ENCODE measurements around the gene C16orf82. TPM values are rescaled to one million over a fixed set of nuclear protein-coding genes. Genes with fewer than 3 reads are reported as not detected.

The C16orf82 gene
- total and polyA plus RNA-seq, 2 donors from 2014 or later = not detected

DNA sequence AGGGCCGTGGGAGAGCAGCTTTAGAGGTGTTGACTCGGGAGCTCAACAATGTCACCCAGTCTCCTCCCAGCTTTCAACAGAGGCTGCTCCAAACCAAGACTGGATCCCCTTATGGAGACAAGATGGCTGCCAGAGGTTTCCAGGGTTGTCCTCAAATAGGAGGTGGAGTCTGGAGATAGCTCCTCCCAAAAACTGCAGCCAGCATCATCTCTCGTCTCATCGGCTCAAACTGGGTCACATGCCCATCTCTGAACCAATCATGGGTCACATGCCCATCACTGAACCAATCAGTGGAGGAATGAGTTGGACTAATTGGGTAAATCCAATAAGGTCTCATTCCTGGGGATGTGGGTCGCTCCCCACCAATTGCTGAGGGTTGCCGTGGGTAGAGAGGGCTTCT, 41.1 kb upstream of the C16orf82 start:
- Histone ChIP-seq H3K9me3 (ENCODE audit: control insufficient read depth in 2 of 3, insufficient read depth in 1 of 3, low read length in 3 of 3) (peaks cover 0 to 4% (median 0%) of the 10 kb centered on the region in 3 donors), H3K27me3 (ENCODE audit: control insufficient read depth, insufficient read depth, low read length) (no peaks in the 10 kb centered on the region), H3K27ac (ENCODE audit: low read depth in 2 of 2, low read length in 2 of 2) (no peak overlapping the region), H3K9ac (ENCODE audit: low read length in 3 of 3) (no peak overlapping the region), H3K36me3 (ENCODE audit: control insufficient read depth in 2 of 3, insufficient read depth in 3 of 3, low read length in 3 of 3) (no peaks in the 10 kb centered on the region), H3K4me3 (ENCODE audit: low read length in 3 of 3) (no peak overlapping the region), H3K4me1 (ENCODE audit: control insufficient read depth in 2 of 3, insufficient read depth in 2 of 3, low read depth in 1 of 3, low read length in 3 of 3) (no peaks in the 10 kb centered on the region)
- no peak for DNase-seq
- TF ChIP-seq CTCF (IDR thresholded peaks at IDR 0.05; ENCODE audit: borderline replicate concordance, extremely low read depth, insufficient read depth) = no peak
- intact Hi-C loops (cut with DNase I) = no loop called here
- no peak for FAIRE-seq

DNA sequence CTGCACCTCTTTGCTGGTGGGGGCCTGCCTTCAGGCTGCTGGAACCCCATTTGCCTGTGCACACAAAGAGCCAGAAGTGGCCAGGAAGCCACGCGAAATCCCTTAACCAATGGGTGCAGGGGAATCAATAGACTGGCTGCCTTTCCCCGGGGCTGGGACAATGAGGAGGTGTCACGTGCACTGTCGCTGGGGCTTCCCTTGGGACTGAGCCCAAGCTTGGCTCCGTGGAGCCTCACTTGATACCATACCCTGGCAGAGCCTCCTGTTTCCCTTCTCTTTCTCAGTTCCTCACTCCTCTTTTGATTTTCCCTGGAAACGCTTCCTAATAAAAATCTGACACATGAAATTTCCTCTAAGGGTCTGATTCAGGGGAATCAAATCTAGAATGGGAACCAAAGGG, 38.8 kb upstream of the C16orf82 start:
- intact Hi-C loops (cut with DNase I) = no loop called here

DNA sequence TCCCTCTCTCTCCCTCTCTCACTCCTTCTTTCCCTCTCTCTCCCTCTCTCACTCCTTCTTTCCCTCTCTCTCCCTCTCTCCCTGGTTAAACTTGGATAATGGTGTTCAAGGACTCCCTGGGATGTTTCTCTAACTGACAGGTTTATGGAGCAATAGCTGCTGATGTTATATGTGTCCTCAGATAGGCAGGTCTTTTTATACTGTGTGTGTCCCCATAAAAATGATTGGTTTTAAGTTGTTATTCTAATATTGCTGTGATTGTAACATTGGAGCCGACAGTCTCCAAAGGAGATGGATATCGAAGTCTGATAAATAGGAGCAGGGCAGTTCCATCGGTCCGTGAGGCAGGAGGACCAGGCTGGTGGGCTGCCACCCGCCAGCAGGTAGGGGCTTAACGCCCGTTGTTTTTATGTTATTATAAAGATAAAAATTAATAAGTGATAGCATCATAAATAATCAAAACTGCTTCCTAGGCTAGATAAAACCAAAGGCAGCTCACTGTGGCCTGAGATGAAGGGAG, 38.1 kb upstream of the C16orf82 start:
- TF ChIP-seq CTCF (IDR thresholded peaks at IDR 0.05; ENCODE audit: borderline replicate concordance, extremely low read depth, insufficient read depth) = no peak
- H3K36me3 ChIP-seq (ENCODE audit: control insufficient read depth in 2 of 3, insufficient read depth in 3 of 3, low read length in 3 of 3) = no peaks in the 10 kb centered on the region
- H3K4me1 ChIP-seq (ENCODE audit: control insufficient read depth in 2 of 3, insufficient read depth in 2 of 3, low read depth in 1 of 3, low read length in 3 of 3) = no peaks in the 10 kb centered on the region
- H3K9me3 ChIP-seq (ENCODE audit: control insufficient read depth in 2 of 3, insufficient read depth in 1 of 3, low read length in 3 of 3) = peaks cover 0 to 4% (median 0%) of the 10 kb centered on the region in 3 donors
- no peak overlapping the region for H3K4me3 ChIP-seq (ENCODE audit: low read length in 3 of 3)
- no peaks in the 10 kb centered on the region for H3K27me3 ChIP-seq (ENCODE audit: control insufficient read depth, insufficient read depth, low read length)
- no peak for FAIRE-seq
- no peak overlapping the region for H3K9ac ChIP-seq (ENCODE audit: low read length in 3 of 3)
- no peak overlapping the region for H3K27ac ChIP-seq (ENCODE audit: low read depth in 2 of 2, low read length in 2 of 2)
- DNase-seq = no peak
- intact Hi-C loops (cut with DNase I) = no loop called here

More for the DNA sequence above, 38.8 kb upstream of the C16orf82 start:
- H3K4me1 ChIP-seq (ENCODE audit: control insufficient read depth in 2 of 3, insufficient read depth in 2 of 3, low read depth in 1 of 3, low read length in 3 of 3) = no peaks in the 10 kb centered on the region
- no peak for DNase-seq
- H3K4me3 ChIP-seq (ENCODE audit: low read length in 3 of 3) = no peak overlapping the region
- TF ChIP-seq CTCF (IDR thresholded peaks at IDR 0.05; ENCODE audit: borderline replicate concordance, extremely low read depth, insufficient read depth) = no peak
- H3K9ac ChIP-seq (ENCODE audit: low read length in 3 of 3) = no peak overlapping the region
- H3K27ac ChIP-seq (ENCODE audit: low read depth in 2 of 2, low read length in 2 of 2) = no peak overlapping the region
- no peaks in the 10 kb centered on the region for H3K27me3 ChIP-seq (ENCODE audit: control insufficient read depth, insufficient read depth, low read length)
- H3K9me3 ChIP-seq (ENCODE audit: control insufficient read depth in 2 of 3, insufficient read depth in 1 of 3, low read length in 3 of 3) = peaks cover 0 to 4% (median 0%) of the 10 kb centered on the region in 3 donors
- no peaks in the 10 kb centered on the region for H3K36me3 ChIP-seq (ENCODE audit: control insufficient read depth in 2 of 3, insufficient read depth in 3 of 3, low read length in 3 of 3)
- no peak for FAIRE-seq

DNA sequence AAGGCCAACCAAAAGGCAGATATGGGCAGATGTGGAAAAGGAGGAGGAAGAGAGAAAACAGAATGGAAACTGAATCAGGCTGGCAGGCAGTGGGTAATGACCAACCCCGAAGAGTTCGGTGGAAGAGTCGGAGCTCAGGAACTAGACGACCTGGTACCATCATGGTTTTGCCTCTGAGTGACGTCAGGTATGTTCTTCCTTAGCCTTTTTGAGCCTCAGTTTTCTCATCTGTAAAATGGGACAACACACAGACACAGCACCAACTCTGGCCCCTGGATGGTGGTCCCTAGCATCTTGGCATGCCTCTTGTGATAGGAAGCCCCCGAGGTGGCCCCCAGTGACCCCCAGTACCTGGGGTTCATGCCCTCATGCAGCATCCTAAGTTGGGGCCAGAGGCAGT, 37.2 kb upstream of the C16orf82 start:
- no peaks in the 10 kb centered on the region for H3K36me3 ChIP-seq (ENCODE audit: control insufficient read depth in 2 of 3, insufficient read depth in 3 of 3, low read length in 3 of 3)
- no peak for TF ChIP-seq CTCF (IDR thresholded peaks at IDR 0.05; ENCODE audit: borderline replicate concordance, extremely low read depth, insufficient read depth)
- no peaks in the 10 kb centered on the region for H3K27me3 ChIP-seq (ENCODE audit: control insufficient read depth, insufficient read depth, low read length)
- no peak overlapping the region for H3K4me3 ChIP-seq (ENCODE audit: low read length in 3 of 3)
- FAIRE-seq = no peak
- no peak overlapping the region for H3K27ac ChIP-seq (ENCODE audit: low read depth in 2 of 2, low read length in 2 of 2)
- peaks cover 0 to 2% (median 0%) of the 10 kb centered on the region in 3 donors for H3K9me3 ChIP-seq (ENCODE audit: control insufficient read depth in 2 of 3, insufficient read depth in 1 of 3, low read length in 3 of 3)
- intact Hi-C loops (cut with DNase I) = no loop called here
- no peak for DNase-seq
- H3K9ac ChIP-seq (ENCODE audit: low read length in 3 of 3) = no peak overlapping the region
- no peaks in the 10 kb centered on the region for H3K4me1 ChIP-seq (ENCODE audit: control insufficient read depth in 2 of 3, insufficient read depth in 2 of 3, low read depth in 1 of 3, low read length in 3 of 3)

Data from kidney (tissue), 14 donors.